HL-60 (cell line): Measurements from ENCODE around the gene ZRANB3.

Experiments
- CTCF ChIP-seq: IDR thresholded peaks from one replicate; pipeline ENCODE4 v1.5.1; 2011; ENCODE audit warnings: low read length, control low read depth, inconsistent platforms; ENCODE audit not compliant: insufficient read depth
- POLR2AphosphoS5 ChIP-seq: IDR thresholded peaks from 2 replicates; pipeline ENCODE4 v1.6.1; 2012; ENCODE audit warnings: low read depth
- REST ChIP-seq: IDR thresholded peaks from 2 replicates; pipeline ENCODE4 v1.6.1; 2012; ENCODE audit warnings: low read depth; ENCODE audit not compliant: insufficient replicate concordance

GRCh38 chr2:135142323-135142722 lies 388.7 kb downstream of the ZRANB3 start:
- TF ChIP-seq CTCF (no peak), REST (no peak), POLR2AphosphoS5 (no peak)
